ENCODE data around the gene ETHE1.

ETHE1 gene

GRCh38 chr19:43541920-43542650 is 15.1 kb upstream of the ETHE1 start:
- TF ChIP-seq CTCF (conservative IDR thresholded peaks at IDR 0.05; ENCODE audit: low read length), result no peak
- no peak overlapping the region for H3K4me3 ChIP-seq (ENCODE audit: low read length)
- DNase-seq (ENCODE audit: low read depth), result no peak

GRCh38 chr19:43540381-43540780 is 13.4 kb upstream of the ETHE1 start:
- no peak for DNase-seq (ENCODE audit: low read depth)
- TF ChIP-seq CTCF (conservative IDR thresholded peaks at IDR 0.05; ENCODE audit: low read length), result no peak
- no peak overlapping the region for H3K4me3 ChIP-seq (ENCODE audit: low read length)

GRCh38 chr19:43538922-43539321 is 11.9 kb upstream of the ETHE1 start:
- no peak overlapping the region for H3K4me3 ChIP-seq (ENCODE audit: low read length)
- no peak for DNase-seq (ENCODE audit: low read depth)
- TF ChIP-seq CTCF (conservative IDR thresholded peaks at IDR 0.05; ENCODE audit: low read length), result no peak

- peak; percentile 52 for DNase-seq (ENCODE audit: low read depth)
- TF ChIP-seq CTCF (conservative IDR thresholded peaks at IDR 0.05; ENCODE audit: low read length), result peak; percentile 59
- H3K4me3 ChIP-seq (ENCODE audit: low read length), result no peak overlapping the region
Measured at GRCh38 chr19:43534816-43535761, 8.1 kb upstream of the ETHE1 start.

GRCh38 chr19:43534305-43534815 is 7.4 kb upstream of the ETHE1 start:
- no peak for TF ChIP-seq CTCF (conservative IDR thresholded peaks at IDR 0.05; ENCODE audit: low read length)

GRCh38 chr19:43533546-43534304 is 6.7 kb upstream of the ETHE1 start:
- peak; percentile 99 for DNase-seq (ENCODE audit: low read depth)
- TF ChIP-seq CTCF (conservative IDR thresholded peaks at IDR 0.05; ENCODE audit: low read length), result no peak
- peak overlapping the region; percentile 81 for H3K4me3 ChIP-seq (ENCODE audit: low read length)

More at GRCh38 chr19:43534305-43534815, 7.4 kb upstream of the ETHE1 start:
- H3K4me3 ChIP-seq (ENCODE audit: low read length), result peak overlapping the region; percentile 81
- DNase-seq (ENCODE audit: low read depth), result no peak

All from AG10803 (cell line).